M059J (cell line): Measurements from ENCODE around the gene ZSCAN2. TPM values are rescaled to one million over a fixed set of nuclear protein-coding genes. Genes with fewer than 3 reads are reported as not detected.
A peak's percentile ranks its signal among the peaks of the same experiment; 100 is the strongest.

ENCODE experiments used
- DNase-seq: peaks from one replicate; pipeline ENCODE4 v3.0.0-alpha.2; 2012; ENCODE audit warnings: low read depth
- total RNA-seq: library from RNA; depleted of rRNA; stranded (reverse); fragments of >200 nt; shearing (Covaris generic); gene quantifications from 2 replicates; pipeline ENCODE4 v1.2.3, GENCODE V29; 2014; rRNA removed

ZSCAN2 gene
- total RNA-seq, 1 experiment from 2014 or later = 7.5 TPM

GRCh38 chr15:84669726-84670125 is 68.9 kb downstream of the ZSCAN2 start:
- DNase-seq = no peak

- DNase-seq = peak; percentile 73
Measured at GRCh38 chr15:84671211-84671610, 70.4 kb downstream of the ZSCAN2 start.

Other genes with a start within 250 kb of the ZSCAN2 start
- 20.1 and 20.4 TPM in 2 replicates for gene WDR73, start 53.3 kb downstream of the ZSCAN2 start, total RNA-seq
- gene NMB, start 57.2 kb downstream of the ZSCAN2 start, total RNA-seq = 3.4 and 7.4 TPM in 2 replicates
- gene SEC11A, start 115.1 kb downstream of the ZSCAN2 start, total RNA-seq = 214 and 270 TPM in 2 replicates
- gene ZNF592, start 147.6 kb downstream of the ZSCAN2 start, total RNA-seq = 6.2 and 13.1 TPM in 2 replicates
- 0.25 and 1.0 TPM in 2 replicates for gene ALPK3, start 216.3 kb downstream of the ZSCAN2 start, total RNA-seq